Astrocyte of the cerebellum (primary cell): ENCODE data around the gene CTNNAL1.

Source experiments
- DNase-seq: peaks from one replicate; pipeline ENCODE4 v3.0.0-alpha.2; 2011; ENCODE audit warnings: low read depth
- H3K4me3 ChIP-seq: 2 replicates; pipeline ENCODE4 v1.5.1; 2011; ENCODE audit warnings: mild to moderate bottlenecking, low read depth, low read length, moderate library complexity
- in situ Hi-C: cut with HindIII; loops from 2 replicates; pipeline ENCODE4 v1.10.0; 2017; ENCODE audit warnings: low sequenced_read_pairs
- TF ChIP-seq, protein P1 (sequence below): IDR thresholded peaks from 2 replicates; pipeline ENCODE4 v1.5.1; 2012; ENCODE audit warnings: low read length, low read depth, moderate library complexity, mild to moderate bottlenecking; ENCODE audit errors: missing control alignments

Gene CTNNAL1

DNA sequence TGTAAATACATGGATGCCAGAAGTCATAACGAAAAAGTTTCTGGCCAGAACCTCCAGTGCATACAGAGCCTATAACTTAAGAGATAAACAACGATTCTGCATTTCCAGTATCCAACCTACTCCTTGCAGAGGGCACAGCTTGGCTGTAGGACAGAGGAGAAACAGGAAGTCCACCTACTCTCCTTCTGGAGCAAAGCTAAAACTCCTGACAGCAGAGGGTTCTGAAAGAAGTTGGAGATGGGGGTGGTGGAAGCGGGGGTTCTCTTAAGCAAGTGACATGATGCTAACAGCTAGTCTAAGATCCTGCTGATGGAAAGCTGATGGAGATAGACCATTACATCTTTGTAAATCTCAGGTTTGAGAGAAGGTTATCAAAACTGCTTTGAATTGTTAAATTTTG is 35.5 kb upstream of the CTNNAL1 start:
- TF ChIP-seq, protein P1, sequence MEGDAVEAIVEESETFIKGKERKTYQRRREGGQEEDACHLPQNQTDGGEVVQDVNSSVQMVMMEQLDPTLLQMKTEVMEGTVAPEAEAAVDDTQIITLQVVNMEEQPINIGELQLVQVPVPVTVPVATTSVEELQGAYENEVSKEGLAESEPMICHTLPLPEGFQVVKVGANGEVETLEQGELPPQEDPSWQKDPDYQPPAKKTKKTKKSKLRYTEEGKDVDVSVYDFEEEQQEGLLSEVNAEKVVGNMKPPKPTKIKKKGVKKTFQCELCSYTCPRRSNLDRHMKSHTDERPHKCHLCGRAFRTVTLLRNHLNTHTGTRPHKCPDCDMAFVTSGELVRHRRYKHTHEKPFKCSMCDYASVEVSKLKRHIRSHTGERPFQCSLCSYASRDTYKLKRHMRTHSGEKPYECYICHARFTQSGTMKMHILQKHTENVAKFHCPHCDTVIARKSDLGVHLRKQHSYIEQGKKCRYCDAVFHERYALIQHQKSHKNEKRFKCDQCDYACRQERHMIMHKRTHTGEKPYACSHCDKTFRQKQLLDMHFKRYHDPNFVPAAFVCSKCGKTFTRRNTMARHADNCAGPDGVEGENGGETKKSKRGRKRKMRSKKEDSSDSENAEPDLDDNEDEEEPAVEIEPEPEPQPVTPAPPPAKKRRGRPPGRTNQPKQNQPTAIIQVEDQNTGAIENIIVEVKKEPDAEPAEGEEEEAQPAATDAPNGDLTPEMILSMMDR, result no peak
- no peak overlapping the region for H3K4me3 ChIP-seq
- in situ Hi-C loops, result no loop called here
- no peak for DNase-seq

DNA sequence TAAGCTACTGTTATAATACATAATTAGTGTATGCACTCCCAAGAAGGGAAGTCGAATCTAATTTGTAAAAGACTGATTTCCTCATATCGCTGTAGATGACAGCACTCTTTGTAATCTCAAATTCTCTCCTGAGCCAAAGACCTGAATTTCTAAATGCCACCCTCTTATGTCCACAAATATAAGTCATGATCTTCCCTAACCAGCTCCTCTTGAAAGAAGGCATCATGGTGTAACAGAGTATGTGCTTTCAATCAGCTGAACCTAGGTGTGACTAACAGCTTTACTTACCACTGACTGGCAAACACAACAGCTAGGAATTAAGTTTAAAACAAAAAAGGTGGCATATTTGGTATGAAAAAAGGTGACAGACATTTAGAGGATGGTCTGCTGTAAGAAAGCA is 34.0 kb upstream of the CTNNAL1 start:
- no peak overlapping the region for H3K4me3 ChIP-seq
- DNase-seq, result no peak
- TF ChIP-seq, protein P1, result no peak
- in situ Hi-C loops, result no loop called here

DNA sequence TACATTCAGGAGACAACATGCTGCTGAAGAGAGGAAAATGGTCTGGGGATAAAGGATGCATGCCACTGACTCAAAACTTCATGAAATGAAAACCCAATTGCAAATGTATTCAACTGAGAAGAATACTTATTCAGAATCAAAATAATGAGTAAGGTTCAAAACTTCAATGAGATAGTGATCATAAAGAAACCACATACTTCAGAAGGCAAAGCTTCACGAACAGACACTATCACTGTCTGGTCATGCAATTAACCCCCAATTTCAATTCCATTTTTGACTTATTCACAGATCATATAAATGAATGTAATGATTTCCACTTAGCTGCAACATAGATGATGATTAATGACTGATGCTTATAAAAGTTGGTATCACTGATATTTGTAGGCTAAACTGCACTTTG is 33.0 kb upstream of the CTNNAL1 start:
- in situ Hi-C loops, result no loop called here
- H3K4me3 ChIP-seq, result no peak overlapping the region
- TF ChIP-seq, protein P1, result no peak
- DNase-seq, result no peak

DNA sequence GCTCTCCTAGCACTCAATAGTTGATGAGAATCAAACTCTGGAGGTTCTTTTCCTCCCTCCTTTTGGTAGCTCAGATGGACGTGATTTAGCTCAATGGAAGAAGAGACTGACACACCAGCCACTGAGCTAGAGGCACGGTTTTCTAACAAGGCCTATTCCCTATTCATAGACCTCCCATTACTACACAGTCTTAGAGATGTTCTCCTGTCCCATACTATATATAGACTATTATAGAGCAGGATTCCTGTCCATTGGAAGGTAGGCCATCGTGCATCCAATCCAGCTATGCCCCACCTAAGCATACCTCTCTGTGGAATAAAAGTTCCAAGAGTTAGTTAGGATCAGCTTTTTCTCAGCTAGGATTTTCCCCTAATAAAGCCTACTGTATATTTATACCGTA is 30.3 kb upstream of the CTNNAL1 start:
- H3K4me3 ChIP-seq, result no peak overlapping the region
- in situ Hi-C loops, result no loop called here
- no peak for DNase-seq
- TF ChIP-seq, protein P1, result no peak

DNA sequence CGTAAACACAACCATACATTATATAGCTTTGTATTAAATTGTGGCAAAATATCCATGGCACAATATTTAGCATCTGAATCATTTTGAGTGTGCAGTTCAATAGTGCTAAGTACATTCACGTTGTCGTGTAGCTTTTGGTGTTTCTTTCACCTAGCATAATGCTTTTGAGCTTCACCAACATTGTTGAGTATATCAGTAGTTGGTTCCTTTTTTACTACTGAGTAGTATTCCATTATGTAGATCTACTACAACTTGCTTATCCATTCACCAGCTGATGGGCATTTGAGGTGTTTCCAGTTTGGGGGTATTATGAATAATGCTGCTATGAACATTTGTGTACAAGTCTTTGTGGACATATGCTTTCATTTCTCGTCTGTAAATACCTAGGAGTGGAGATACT is 27.3 kb upstream of the CTNNAL1 start:
- H3K4me3 ChIP-seq, result no peak overlapping the region
- TF ChIP-seq, protein P1, result no peak
- in situ Hi-C loops, result no loop called here
- DNase-seq, result no peak

DNA sequence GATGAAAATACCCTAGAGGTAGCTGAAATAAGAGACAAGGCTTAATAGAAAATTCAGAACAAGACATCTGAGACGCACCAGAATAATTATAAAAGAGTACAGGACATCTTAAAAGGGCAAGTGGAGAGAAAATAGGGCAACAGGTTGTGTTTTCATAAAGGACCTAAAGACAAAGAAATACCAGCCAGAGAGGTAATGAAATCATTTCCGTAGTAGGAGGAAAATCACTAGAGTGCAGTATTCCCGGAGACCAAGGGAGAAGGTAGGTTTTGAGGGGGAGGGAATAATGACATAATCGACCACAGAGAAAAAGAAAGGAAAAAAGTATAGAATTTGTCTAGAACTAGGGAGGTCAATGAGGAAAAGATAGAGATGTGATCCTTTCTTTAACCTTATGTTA is 26.2 kb upstream of the CTNNAL1 start:
- in situ Hi-C loops, result no loop called here
- H3K4me3 ChIP-seq, result no peak overlapping the region
- TF ChIP-seq, protein P1, result no peak
- no peak for DNase-seq
